WTC11 (cell line): ENCODE measurements around the gene PRKAR2B. TPM values are rescaled to one million over a fixed set of nuclear protein-coding genes. Genes with fewer than 3 reads are reported as not detected.

Source experiments
- ATAC-seq: fragments of 200-7000 bp; cut with Tn5 transposase; 2 replicates; pipeline ENCODE4 v1.10.0; 2021; ENCODE audit warnings: mild to moderate bottlenecking, moderate library complexity
- CTCF ChIA-PET: fragments of 300-600 bp; sonication (Branson Sonifier 250); formaldehyde crosslinking; loops from one replicate; lab custom pipeline; 2021; ENCODE audit warnings: antibody characterized with exemption; lab: Charles Lee
- POLR2A ChIA-PET: fragments of 350-600 bp; sonication (Branson Sonifier 250); formaldehyde crosslinking; loops from one replicate; lab custom pipeline; 2021; ENCODE audit warnings: antibody characterized with exemption; lab: Charles Lee
- DNase-seq: peaks from one replicate; pipeline ENCODE4 v3.0.0; 2021; ENCODE audit warnings: low spot score
- H3K27ac Mint-ChIP-seq: 2 replicates; pipeline ENCODE4 v1.8.0; 2021; ENCODE audit warnings: mixed read lengths
- H3K27me3 Mint-ChIP-seq: 2 replicates; pipeline ENCODE4 v1.8.0; 2021; ENCODE audit warnings: low read depth, mild to moderate bottlenecking, moderate library complexity, mixed read lengths
- H3K36me3 Mint-ChIP-seq: 2 replicates; pipeline ENCODE4 v1.8.0; 2021; ENCODE audit warnings: mixed read lengths
- H3K4me1 Mint-ChIP-seq: 2 replicates; pipeline ENCODE4 v1.8.0; 2022; ENCODE audit warnings: mixed read lengths
- H3K4me3 Mint-ChIP-seq: 2 replicates; pipeline ENCODE4 v1.8.0; 2021; ENCODE audit warnings: mild to moderate bottlenecking, moderate library complexity, mixed read lengths
- H3K9me3 Mint-ChIP-seq: 2 replicates; pipeline ENCODE4 v1.8.0; 2021; ENCODE audit warnings: mixed read lengths
- CBFB ChIP-seq: sonication (generic); formaldehyde crosslinking; IDR thresholded peaks from 2 replicates; pipeline ENCODE4 v1.8.1; 2022; ENCODE audit warnings: mild to moderate bottlenecking, low read depth, missing genetic modification reagents
- EMX1 ChIP-seq: fragments of 250-450 bp; sonication (Bioruptor Pico); IDR thresholded peaks from 2 replicates; pipeline ENCODE4 v1.8.0; 2021; ENCODE audit warnings: mild to moderate bottlenecking
- ESRRA ChIP-seq: sonication (generic); formaldehyde crosslinking; IDR thresholded peaks from 2 replicates; pipeline ENCODE4 v1.8.1; 2022; ENCODE audit warnings: mild to moderate bottlenecking, missing genetic modification reagents, borderline replicate concordance
- FOXK1 ChIP-seq: sonication (generic); formaldehyde crosslinking; IDR thresholded peaks from 2 replicates; pipeline ENCODE4 v1.8.0; 2022; ENCODE audit warnings: mild to moderate bottlenecking, moderate library complexity, missing genetic modification reagents
- KAT7 ChIP-seq: sonication (generic); formaldehyde crosslinking; IDR thresholded peaks from 2 replicates; pipeline ENCODE4 v1.8.1; 2023; ENCODE audit warnings: missing genetic modification reagents, mild to moderate bottlenecking, borderline replicate concordance
- MXD4 ChIP-seq: fragments of 250-450 bp; sonication (Bioruptor Pico); IDR thresholded peaks from 2 replicates; pipeline ENCODE4 v1.8.0; 2021; ENCODE audit warnings: mild to moderate bottlenecking, moderate library complexity, borderline replicate concordance
- NR1H2 ChIP-seq: sonication (generic); formaldehyde crosslinking; IDR thresholded peaks from 2 replicates; pipeline ENCODE4 v1.9.0; 2021; ENCODE audit warnings: mild to moderate bottlenecking, moderate library complexity, missing genetic modification reagents
- RELA ChIP-seq: sonication (generic); formaldehyde crosslinking; IDR thresholded peaks from 2 replicates; pipeline ENCODE4 v1.8.1; 2022; ENCODE audit warnings: missing genetic modification reagents, mild to moderate bottlenecking, borderline replicate concordance
- ZNF219 ChIP-seq: sonication (generic); formaldehyde crosslinking; IDR thresholded peaks from 2 replicates; pipeline ENCODE4 v1.8.0; 2023; ENCODE audit warnings: missing genetic modification reagents, mild to moderate bottlenecking, borderline replicate concordance
- ZNF263 ChIP-seq: sonication (generic); formaldehyde crosslinking; IDR thresholded peaks from 2 replicates; pipeline ENCODE4 v1.8.1; 2022; ENCODE audit warnings: low read depth, mild to moderate bottlenecking, moderate library complexity, missing genetic modification reagents
- total RNA-seq: library from RNA; stranded (reverse); gene quantifications from 3 replicates; pipeline ENCODE4 v1.2.3, GENCODE V29; 2021
- TF ChIP-seq, protein P1 (sequence below): sonication (generic); formaldehyde crosslinking; IDR thresholded peaks from 2 replicates; pipeline ENCODE4 v1.8.1; 2022; ENCODE audit warnings: low read depth, missing genetic modification reagents, borderline replicate concordance
- TF ChIP-seq, protein P2 (sequence below): fragments of 250-450 bp; sonication (Bioruptor Pico); IDR thresholded peaks from 2 replicates; pipeline ENCODE4 v1.9.0; 2021; ENCODE audit warnings: mild to moderate bottlenecking
- TF ChIP-seq, protein P3 (sequence below): fragments of 200-600 bp; IDR thresholded peaks from 2 replicates; pipeline ENCODE4 v1.8.0; 2022; ENCODE audit warnings: antibody characterized with exemption
- TF ChIP-seq, protein P4 (sequence below): sonication (generic); formaldehyde crosslinking; IDR thresholded peaks from 2 replicates; pipeline ENCODE4 v1.8.1; 2023; ENCODE audit warnings: mild to moderate bottlenecking, missing genetic modification reagents, borderline replicate concordance
- TF ChIP-seq, protein P5 (sequence below): fragments of 250-450 bp; sonication (Bioruptor Pico); IDR thresholded peaks from 2 replicates; pipeline ENCODE4 v1.9.0; 2021; ENCODE audit warnings: moderate library complexity, mild to moderate bottlenecking, inconsistent platforms, borderline replicate concordance
- TF ChIP-seq, protein P6 (sequence below): sonication (generic); formaldehyde crosslinking; conservative IDR thresholded peaks from 2 replicates; pipeline ENCODE4 v1.8.1; 2023; ENCODE audit warnings: mild to moderate bottlenecking, low read depth, missing genetic modification reagents, moderate library complexity
- TF ChIP-seq, protein P7 (sequence below): sonication (generic); formaldehyde crosslinking; IDR thresholded peaks from 2 replicates; pipeline ENCODE4 v1.8.0; 2022; ENCODE audit warnings: missing genetic modification reagents

Gene PRKAR2B
- total RNA-seq, 1 experiment from 2014 or later: 29.6 TPM

DNA sequence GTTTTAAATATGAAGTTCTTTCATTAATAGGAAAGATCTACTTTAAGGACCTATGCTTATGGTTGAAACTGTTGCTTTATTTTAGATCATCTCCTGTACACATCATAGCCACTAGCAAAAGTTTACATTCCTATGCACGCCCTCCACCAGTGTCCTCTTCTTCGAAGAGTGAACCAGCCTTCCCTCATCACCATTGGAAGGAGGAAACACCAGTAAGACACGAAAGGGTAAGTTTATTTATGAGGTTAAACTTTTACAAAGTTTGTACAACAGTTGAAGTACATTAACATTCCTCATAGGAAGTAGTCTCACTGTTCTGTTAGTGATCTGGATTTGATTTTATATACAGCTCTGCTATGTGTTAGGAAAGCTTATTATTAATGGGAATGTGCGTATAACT, 141.2 kb downstream of the PRKAR2B start (continued):
- TF ChIP-seq NR1H2 (CRISPR knock-in tag) (no peak), FOXK1 (no peak), EMX1 (no peak)
- TF ChIP-seq, protein P1, sequence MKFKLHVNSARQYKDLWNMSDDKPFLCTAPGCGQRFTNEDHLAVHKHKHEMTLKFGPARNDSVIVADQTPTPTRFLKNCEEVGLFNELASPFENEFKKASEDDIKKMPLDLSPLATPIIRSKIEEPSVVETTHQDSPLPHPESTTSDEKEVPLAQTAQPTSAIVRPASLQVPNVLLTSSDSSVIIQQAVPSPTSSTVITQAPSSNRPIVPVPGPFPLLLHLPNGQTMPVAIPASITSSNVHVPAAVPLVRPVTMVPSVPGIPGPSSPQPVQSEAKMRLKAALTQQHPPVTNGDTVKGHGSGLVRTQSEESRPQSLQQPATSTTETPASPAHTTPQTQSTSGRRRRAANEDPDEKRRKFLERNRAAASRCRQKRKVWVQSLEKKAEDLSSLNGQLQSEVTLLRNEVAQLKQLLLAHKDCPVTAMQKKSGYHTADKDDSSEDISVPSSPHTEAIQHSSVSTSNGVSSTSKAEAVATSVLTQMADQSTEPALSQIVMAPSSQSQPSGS (CRISPR knock-in tag): no peak

DNA sequence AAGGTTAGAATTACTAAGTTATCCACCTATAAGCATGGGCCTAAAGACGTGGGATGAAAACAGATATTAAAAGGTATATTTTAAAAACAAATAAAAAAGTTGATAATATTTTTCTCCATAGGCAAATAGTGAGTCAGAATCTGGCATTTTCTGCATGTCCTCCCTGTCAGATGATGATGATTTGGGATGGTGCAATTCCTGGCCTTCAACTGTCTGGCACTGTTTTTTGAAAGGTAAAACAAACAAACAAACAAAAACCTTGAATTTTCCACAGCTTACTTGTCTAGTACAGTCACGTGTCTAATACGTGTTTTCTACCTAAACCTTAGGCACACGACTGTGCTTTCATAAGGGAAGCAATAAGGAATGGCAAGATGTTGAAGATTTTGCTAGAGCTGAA, 141.7 kb downstream of the PRKAR2B start:
- no peaks in the 10 kb centered on the region for H3K27me3 Mint-ChIP-seq
- DNase-seq: no peak
- H3K4me3 Mint-ChIP-seq: no peak overlapping the region
- peaks cover 51% of the 10 kb centered on the region for H3K36me3 Mint-ChIP-seq
- H3K9me3 Mint-ChIP-seq: no peaks in the 10 kb centered on the region
- no peak overlapping the region for H3K27ac Mint-ChIP-seq
- CTCF ChIA-PET: no interaction called here
- POLR2A ChIA-PET: interaction anchor here (0.7 kb wide), 1 partner anchor 557 kb away, joined by 3 read pairs; no protein-coding TSS in a partner anchor
- ATAC-seq: no peak
- H3K4me1 Mint-ChIP-seq: no peaks in the 10 kb centered on the region
- TF ChIP-seq, protein P2, sequence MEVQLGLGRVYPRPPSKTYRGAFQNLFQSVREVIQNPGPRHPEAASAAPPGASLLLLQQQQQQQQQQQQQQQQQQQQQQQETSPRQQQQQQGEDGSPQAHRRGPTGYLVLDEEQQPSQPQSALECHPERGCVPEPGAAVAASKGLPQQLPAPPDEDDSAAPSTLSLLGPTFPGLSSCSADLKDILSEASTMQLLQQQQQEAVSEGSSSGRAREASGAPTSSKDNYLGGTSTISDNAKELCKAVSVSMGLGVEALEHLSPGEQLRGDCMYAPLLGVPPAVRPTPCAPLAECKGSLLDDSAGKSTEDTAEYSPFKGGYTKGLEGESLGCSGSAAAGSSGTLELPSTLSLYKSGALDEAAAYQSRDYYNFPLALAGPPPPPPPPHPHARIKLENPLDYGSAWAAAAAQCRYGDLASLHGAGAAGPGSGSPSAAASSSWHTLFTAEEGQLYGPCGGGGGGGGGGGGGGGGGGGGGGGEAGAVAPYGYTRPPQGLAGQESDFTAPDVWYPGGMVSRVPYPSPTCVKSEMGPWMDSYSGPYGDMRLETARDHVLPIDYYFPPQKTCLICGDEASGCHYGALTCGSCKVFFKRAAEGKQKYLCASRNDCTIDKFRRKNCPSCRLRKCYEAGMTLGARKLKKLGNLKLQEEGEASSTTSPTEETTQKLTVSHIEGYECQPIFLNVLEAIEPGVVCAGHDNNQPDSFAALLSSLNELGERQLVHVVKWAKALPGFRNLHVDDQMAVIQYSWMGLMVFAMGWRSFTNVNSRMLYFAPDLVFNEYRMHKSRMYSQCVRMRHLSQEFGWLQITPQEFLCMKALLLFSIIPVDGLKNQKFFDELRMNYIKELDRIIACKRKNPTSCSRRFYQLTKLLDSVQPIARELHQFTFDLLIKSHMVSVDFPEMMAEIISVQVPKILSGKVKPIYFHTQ (CRISPR knock-in tag): no peak
- TF ChIP-seq ESRRA (CRISPR knock-in tag) (no peak), ZNF263 (no peak), MXD4 (CRISPR knock-in tag) (no peak), CBFB (CRISPR knock-in tag) (no peak), ZNF219 (CRISPR knock-in tag) (no peak), KAT7 (CRISPR knock-in tag) (no peak), RELA (CRISPR knock-in tag) (no peak)
- TF ChIP-seq, protein P3, sequence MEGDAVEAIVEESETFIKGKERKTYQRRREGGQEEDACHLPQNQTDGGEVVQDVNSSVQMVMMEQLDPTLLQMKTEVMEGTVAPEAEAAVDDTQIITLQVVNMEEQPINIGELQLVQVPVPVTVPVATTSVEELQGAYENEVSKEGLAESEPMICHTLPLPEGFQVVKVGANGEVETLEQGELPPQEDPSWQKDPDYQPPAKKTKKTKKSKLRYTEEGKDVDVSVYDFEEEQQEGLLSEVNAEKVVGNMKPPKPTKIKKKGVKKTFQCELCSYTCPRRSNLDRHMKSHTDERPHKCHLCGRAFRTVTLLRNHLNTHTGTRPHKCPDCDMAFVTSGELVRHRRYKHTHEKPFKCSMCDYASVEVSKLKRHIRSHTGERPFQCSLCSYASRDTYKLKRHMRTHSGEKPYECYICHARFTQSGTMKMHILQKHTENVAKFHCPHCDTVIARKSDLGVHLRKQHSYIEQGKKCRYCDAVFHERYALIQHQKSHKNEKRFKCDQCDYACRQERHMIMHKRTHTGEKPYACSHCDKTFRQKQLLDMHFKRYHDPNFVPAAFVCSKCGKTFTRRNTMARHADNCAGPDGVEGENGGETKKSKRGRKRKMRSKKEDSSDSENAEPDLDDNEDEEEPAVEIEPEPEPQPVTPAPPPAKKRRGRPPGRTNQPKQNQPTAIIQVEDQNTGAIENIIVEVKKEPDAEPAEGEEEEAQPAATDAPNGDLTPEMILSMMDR: no peak
- TF ChIP-seq, protein P4, sequence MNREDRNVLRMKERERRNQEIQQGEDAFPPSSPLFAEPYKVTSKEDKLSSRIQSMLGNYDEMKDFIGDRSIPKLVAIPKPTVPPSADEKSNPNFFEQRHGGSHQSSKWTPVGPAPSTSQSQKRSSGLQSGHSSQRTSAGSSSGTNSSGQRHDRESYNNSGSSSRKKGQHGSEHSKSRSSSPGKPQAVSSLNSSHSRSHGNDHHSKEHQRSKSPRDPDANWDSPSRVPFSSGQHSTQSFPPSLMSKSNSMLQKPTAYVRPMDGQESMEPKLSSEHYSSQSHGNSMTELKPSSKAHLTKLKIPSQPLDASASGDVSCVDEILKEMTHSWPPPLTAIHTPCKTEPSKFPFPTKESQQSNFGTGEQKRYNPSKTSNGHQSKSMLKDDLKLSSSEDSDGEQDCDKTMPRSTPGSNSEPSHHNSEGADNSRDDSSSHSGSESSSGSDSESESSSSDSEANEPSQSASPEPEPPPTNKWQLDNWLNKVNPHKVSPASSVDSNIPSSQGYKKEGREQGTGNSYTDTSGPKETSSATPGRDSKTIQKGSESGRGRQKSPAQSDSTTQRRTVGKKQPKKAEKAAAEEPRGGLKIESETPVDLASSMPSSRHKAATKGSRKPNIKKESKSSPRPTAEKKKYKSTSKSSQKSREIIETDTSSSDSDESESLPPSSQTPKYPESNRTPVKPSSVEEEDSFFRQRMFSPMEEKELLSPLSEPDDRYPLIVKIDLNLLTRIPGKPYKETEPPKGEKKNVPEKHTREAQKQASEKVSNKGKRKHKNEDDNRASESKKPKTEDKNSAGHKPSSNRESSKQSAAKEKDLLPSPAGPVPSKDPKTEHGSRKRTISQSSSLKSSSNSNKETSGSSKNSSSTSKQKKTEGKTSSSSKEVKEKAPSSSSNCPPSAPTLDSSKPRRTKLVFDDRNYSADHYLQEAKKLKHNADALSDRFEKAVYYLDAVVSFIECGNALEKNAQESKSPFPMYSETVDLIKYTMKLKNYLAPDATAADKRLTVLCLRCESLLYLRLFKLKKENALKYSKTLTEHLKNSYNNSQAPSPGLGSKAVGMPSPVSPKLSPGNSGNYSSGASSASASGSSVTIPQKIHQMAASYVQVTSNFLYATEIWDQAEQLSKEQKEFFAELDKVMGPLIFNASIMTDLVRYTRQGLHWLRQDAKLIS (CRISPR knock-in tag): no peak
- TF ChIP-seq, protein P5, sequence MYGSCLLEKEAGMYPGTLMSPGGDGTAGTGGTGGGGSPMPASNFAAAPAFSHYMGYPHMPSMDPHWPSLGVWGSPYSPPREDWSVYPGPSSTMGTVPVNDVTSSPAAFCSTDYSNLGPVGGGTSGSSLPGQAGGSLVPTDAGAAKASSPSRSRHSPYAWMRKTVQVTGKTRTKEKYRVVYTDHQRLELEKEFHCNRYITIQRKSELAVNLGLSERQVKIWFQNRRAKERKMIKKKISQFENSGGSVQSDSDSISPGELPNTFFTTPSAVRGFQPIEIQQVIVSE: no peak
- TF ChIP-seq, protein P6, sequence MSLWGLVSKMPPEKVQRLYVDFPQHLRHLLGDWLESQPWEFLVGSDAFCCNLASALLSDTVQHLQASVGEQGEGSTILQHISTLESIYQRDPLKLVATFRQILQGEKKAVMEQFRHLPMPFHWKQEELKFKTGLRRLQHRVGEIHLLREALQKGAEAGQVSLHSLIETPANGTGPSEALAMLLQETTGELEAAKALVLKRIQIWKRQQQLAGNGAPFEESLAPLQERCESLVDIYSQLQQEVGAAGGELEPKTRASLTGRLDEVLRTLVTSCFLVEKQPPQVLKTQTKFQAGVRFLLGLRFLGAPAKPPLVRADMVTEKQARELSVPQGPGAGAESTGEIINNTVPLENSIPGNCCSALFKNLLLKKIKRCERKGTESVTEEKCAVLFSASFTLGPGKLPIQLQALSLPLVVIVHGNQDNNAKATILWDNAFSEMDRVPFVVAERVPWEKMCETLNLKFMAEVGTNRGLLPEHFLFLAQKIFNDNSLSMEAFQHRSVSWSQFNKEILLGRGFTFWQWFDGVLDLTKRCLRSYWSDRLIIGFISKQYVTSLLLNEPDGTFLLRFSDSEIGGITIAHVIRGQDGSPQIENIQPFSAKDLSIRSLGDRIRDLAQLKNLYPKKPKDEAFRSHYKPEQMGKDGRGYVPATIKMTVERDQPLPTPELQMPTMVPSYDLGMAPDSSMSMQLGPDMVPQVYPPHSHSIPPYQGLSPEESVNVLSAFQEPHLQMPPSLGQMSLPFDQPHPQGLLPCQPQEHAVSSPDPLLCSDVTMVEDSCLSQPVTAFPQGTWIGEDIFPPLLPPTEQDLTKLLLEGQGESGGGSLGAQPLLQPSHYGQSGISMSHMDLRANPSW (CRISPR knock-in tag): no peak
- TF ChIP-seq, protein P7, sequence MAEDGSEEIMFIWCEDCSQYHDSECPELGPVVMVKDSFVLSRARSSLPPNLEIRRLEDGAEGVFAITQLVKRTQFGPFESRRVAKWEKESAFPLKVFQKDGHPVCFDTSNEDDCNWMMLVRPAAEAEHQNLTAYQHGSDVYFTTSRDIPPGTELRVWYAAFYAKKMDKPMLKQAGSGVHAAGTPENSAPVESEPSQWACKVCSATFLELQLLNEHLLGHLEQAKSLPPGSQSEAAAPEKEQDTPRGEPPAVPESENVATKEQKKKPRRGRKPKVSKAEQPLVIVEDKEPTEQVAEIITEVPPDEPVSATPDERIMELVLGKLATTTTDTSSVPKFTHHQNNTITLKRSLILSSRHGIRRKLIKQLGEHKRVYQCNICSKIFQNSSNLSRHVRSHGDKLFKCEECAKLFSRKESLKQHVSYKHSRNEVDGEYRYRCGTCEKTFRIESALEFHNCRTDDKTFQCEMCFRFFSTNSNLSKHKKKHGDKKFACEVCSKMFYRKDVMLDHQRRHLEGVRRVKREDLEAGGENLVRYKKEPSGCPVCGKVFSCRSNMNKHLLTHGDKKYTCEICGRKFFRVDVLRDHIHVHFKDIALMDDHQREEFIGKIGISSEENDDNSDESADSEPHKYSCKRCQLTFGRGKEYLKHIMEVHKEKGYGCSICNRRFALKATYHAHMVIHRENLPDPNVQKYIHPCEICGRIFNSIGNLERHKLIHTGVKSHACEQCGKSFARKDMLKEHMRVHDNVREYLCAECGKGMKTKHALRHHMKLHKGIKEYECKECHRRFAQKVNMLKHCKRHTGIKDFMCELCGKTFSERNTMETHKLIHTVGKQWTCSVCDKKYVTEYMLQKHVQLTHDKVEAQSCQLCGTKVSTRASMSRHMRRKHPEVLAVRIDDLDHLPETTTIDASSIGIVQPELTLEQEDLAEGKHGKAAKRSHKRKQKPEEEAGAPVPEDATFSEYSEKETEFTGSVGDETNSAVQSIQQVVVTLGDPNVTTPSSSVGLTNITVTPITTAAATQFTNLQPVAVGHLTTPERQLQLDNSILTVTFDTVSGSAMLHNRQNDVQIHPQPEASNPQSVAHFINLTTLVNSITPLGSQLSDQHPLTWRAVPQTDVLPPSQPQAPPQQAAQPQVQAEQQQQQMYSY (CRISPR knock-in tag): no peak
